K562 (cell line): Measurements from ENCODE around the gene EIF4G1. TPM values are rescaled to one million over a fixed set of nuclear protein-coding genes. Genes with fewer than 3 reads are reported as not detected.

Experiments used
- ATAC-seq: fragments of 200-7000 bp; cut with Tn5 transposase; 3 replicates; pipeline ENCODE4 v1.9.1; 2020; ENCODE audit warnings: moderate library complexity
- BruUV-seq: library from RNA; stranded (reverse); fragments of 400-500 nt; replicated peaks from 2 replicates; lab custom pipeline; 2021; lab: Mats Ljungman, UMichigan
- CTCF ChIA-PET: fragments of 300-600 bp; formaldehyde crosslinking; extraction: SDS; loops from one replicate; lab custom pipeline; 2021; ENCODE audit warnings: low intra/inter-chr PET ratio; lab: Yijun Ruan, JAX
- POLR2A ChIA-PET: fragments of 300-600, 350-650 bp; sonication (Branson Sonifier 250); formaldehyde crosslinking; extraction: SDS; loops from one replicate; lab custom pipeline; 2021; ENCODE audit warnings: antibody characterized with exemption, inconsistent platforms; lab: Yijun Ruan, JAX
- DNase-seq, 4 experiments: peaks; one replicate each; pipeline versions ENCODE4 v3.0.0 to v3.0.0-alpha.2; 2011 to 2018; ENCODE audit warnings: low spot score in 3 of 4, mixed read lengths in 3 of 4; ENCODE audit errors: extremely low read depth in 1 of 4
- FAIRE-seq: peaks from 2 replicates; lab custom pipeline; 2011; peaks lifted over from hg19 to GRCh38; lab: Jason Lieb, UNC
- H2AFZ ChIP-seq: 2 replicates; pipeline ENCODE4 v1.6.0; 2011; ENCODE audit warnings: low read depth, low read length, control low read depth, inconsistent platforms
- H3K27ac ChIP-seq: fragments of 200-600 bp; 3 replicates; pipeline ENCODE4 v1.8.0; 2011; ENCODE audit warnings: low read depth, mild to moderate bottlenecking, control low read depth, inconsistent platforms, low read length, moderate library complexity, mixed read lengths; ENCODE audit errors: extremely low read depth
- H3K27me3 ChIP-seq, 2 experiments: fragments of 300-600 bp in 1 of 2; 2 replicates in 1 of 2; 3 replicates in 1 of 2; pipeline versions ENCODE4 v1.6.0 to v1.8.0; 2011; ENCODE audit warnings: inconsistent platforms in 2 of 2, low read length in 2 of 2, mild to moderate bottlenecking in 1 of 2, mixed read lengths in 1 of 2, moderate library complexity in 1 of 2; ENCODE audit not compliant: control insufficient read depth in 2 of 2, insufficient read depth in 2 of 2
- H3K36me3 ChIP-seq: fragments of 300-600 bp; 3 replicates; pipeline ENCODE4 v1.8.0; 2011; ENCODE audit warnings: mild to moderate bottlenecking, low read length, inconsistent platforms; ENCODE audit not compliant: control insufficient read depth, insufficient read depth
- H3K4me1 ChIP-seq, 2 experiments: fragments of 200-600 bp in 1 of 2; replicated peaks in 1 of 2; 2 replicates in 1 of 2; 3 replicates in 1 of 2; pipeline versions ENCODE4 v1.5.1 to v1.8.0; 2011; ENCODE audit warnings: inconsistent platforms in 2 of 2, low read length in 2 of 2, mild to moderate bottlenecking in 1 of 2, mixed read lengths in 1 of 2, moderate library complexity in 1 of 2; ENCODE audit not compliant: control insufficient read depth in 2 of 2, insufficient read depth in 2 of 2
- H3K4me2 ChIP-seq: 2 replicates; pipeline ENCODE4 v1.6.1; 2011; ENCODE audit warnings: low read length, control low read depth, inconsistent platforms, mixed read lengths; ENCODE audit not compliant: insufficient read depth
- H3K4me3 ChIP-seq: fragments of 200-600 bp; sonication (generic), shearing (Covaris generic); 2 replicates; pipeline ENCODE4 v1.5.1; 2016; ENCODE audit warnings: control low read depth, inconsistent platforms
- H3K79me2 ChIP-seq: fragments of 200-600 bp; 3 replicates; pipeline ENCODE4 v1.8.0; 2011; ENCODE audit warnings: low read length, inconsistent platforms; ENCODE audit not compliant: control insufficient read depth, insufficient read depth
- H3K9ac ChIP-seq, 2 experiments: 2 replicates each; pipeline versions ENCODE4 v1.6.0 to v1.6.1; 2011; ENCODE audit warnings: low read depth in 2 of 2, low read length in 2 of 2, control low read depth in 1 of 2, inconsistent platforms in 1 of 2, mild to moderate bottlenecking in 1 of 2, mixed read lengths in 1 of 2; ENCODE audit not compliant: insufficient read depth in 1 of 2
- H3K9me1 ChIP-seq: one replicate; pipeline ENCODE4 v1.6.0; 2011; ENCODE audit warnings: inconsistent platforms, mild to moderate bottlenecking, low read length, moderate library complexity; ENCODE audit not compliant: control insufficient read depth, insufficient read depth
- H3K9me3 ChIP-seq: replicated peaks from 2 replicates; pipeline ENCODE4 v1.5.1; 2011; ENCODE audit warnings: low read depth, low read length, inconsistent platforms; ENCODE audit not compliant: control insufficient read depth, insufficient read depth
- H4K20me1 ChIP-seq: replicated peaks from 2 replicates; pipeline ENCODE4 v1.6.1; 2011; ENCODE audit warnings: low read length, inconsistent platforms, mixed read lengths; ENCODE audit not compliant: control insufficient read depth, insufficient read depth
- ELF1 ChIP-seq: fragments of 200-800 bp; sonication (Bioruptor generic); IDR thresholded peaks from 2 replicates; pipeline ENCODE4 v1.6.1; 2016; ENCODE audit warnings: missing genetic modification characterization, missing compliant biosample characterization
- HDAC8 ChIP-seq: fragments of 450-650 bp; IDR thresholded peaks from 2 replicates; pipeline ENCODE4 v1.6.1; 2016; ENCODE audit warnings: mild to moderate bottlenecking, missing genetic modification characterization, moderate library complexity, missing compliant biosample characterization
- ILF3 ChIP-seq: fragments of 450-650 bp; IDR thresholded peaks from 2 replicates; pipeline ENCODE4 v1.6.1; 2018; ENCODE audit warnings: antibody characterized with exemption, mild to moderate bottlenecking, moderate library complexity, borderline replicate concordance
- OTX1 ChIP-seq: fragments of 450-650 bp; formaldehyde crosslinking; IDR thresholded peaks from 2 replicates; pipeline ENCODE4 v1.4.0; 2022; ENCODE audit warnings: mild to moderate bottlenecking
- RBM14 ChIP-seq: fragments of 200-400 bp; formaldehyde crosslinking; IDR thresholded peaks from 2 replicates; pipeline ENCODE4 v1.6.1; 2018; ENCODE audit warnings: low read depth, mild to moderate bottlenecking, low read length, moderate library complexity, borderline replicate concordance; ENCODE audit not compliant: insufficient read depth
- ZFP36 ChIP-seq: fragments of 150-350 bp; IDR thresholded peaks from 2 replicates; pipeline ENCODE4 v1.6.1; 2018; ENCODE audit warnings: low read length, low read depth; ENCODE audit not compliant: partially characterized antibody
- ZNF143 ChIP-seq: sonication (generic); formaldehyde crosslinking; IDR thresholded peaks from 2 replicates; pipeline ENCODE4 v1.9.0; 2022; ENCODE audit warnings: mild to moderate bottlenecking, missing genetic modification reagents
- ZNF263 ChIP-seq: sonication (generic); formaldehyde crosslinking; IDR thresholded peaks from 2 replicates; pipeline ENCODE4 v1.8.0; 2022; ENCODE audit warnings: mild to moderate bottlenecking, missing genetic modification reagents, borderline replicate concordance
- WGBS: fragments of 100-300 bp; shearing (Covaris generic); methylation state at CpG from one replicate; pipeline ENCODE4 v1.1.6; 2016; ENCODE audit warnings: low coverage, mixed read lengths; ENCODE audit not compliant: insufficient coverage; ENCODE audit errors: missing lambda C conversion rate; 5-methylcytosine and 5-hydroxymethylcytosine counted together
- in situ Hi-C: fragments of 300-500 bp; cut with MboI; formaldehyde crosslinking; loops from 4 replicates; pipeline ENCODE4 v1.15.0; 2018; ENCODE audit warnings: inconsistent platforms, mixed read lengths
- intact Hi-C: fragments of 100-400 bp; cut with micrococcal nuclease; formaldehyde crosslinking; loops from 2 replicates; pipeline ENCODE4 v1.14.2; 2022
- polyA plus RNA-seq, 8 experiments: library from polyadenylated mRNA; depleted of rRNA in 4 of 8; stranded (reverse) in 5 of 8; unstranded in 3 of 8; fragments of >200 nt; fragmentation: Nextera tagmentation in 2 of 8; fragmentation: Illumina TruSeq in 1 of 8; extraction: Ambion mirVana in 2 of 8; extraction: Trizol in 1 of 8; gene quantifications; 2 replicates each; pipeline versions ENCODE4 v1.2.1 to v1.2.3, GENCODE V29; 2011 to 2014; ENCODE audit warnings: inconsistent platforms in 1 of 8, missing spikeins in 1 of 8
- total RNA-seq, 7 experiments: library from RNA; depleted of rRNA in 6 of 7; stranded (reverse); fragments of >200 nt in 6 of 7; fragmentation: Illumina TruSeq in 2 of 7; extraction: Trizol in 2 of 7; gene quantifications; 2 replicates each; pipeline versions ENCODE4 v1.2.1 to v1.2.3, GENCODE V29; 2011 to 2021; ENCODE audit warnings: low replicate concordance in 1 of 7
- TF ChIP-seq, protein P1 (sequence below): fragments of 250-450 bp; sonication (Bioruptor Pico); IDR thresholded peaks from 2 replicates; pipeline ENCODE4 v1.4.0; 2020; ENCODE audit warnings: borderline replicate concordance
- TF ChIP-seq, protein P2 (sequence below), 2 experiments: fragments of 450-650 bp; IDR thresholded peaks; 2 replicates each; pipeline ENCODE4 v1.6.1; 2018; ENCODE audit warnings: mild to moderate bottlenecking in 2 of 2, low read depth in 1 of 2; ENCODE audit not compliant: partially characterized antibody in 2 of 2
- TF ChIP-seq, protein P3 (sequence below): IDR thresholded peaks from 2 replicates; pipeline ENCODE4 v1.6.1; 2011; ENCODE audit not compliant: insufficient read length; ENCODE audit errors: extremely low read depth
- TF ChIP-seq, protein P4 (sequence below): fragments of 450-650 bp; IDR thresholded peaks from 2 replicates; pipeline ENCODE4 v1.6.1; 2017; ENCODE audit warnings: antibody characterized with exemption

EIF4G1 gene
- total and polyA plus RNA-seq, 9 of the 15 experiments (the other 6 are each of a cell fraction or from before 2014, with no cell fraction given) = 4.6 to 505 (median 155) TPM

DNA sequence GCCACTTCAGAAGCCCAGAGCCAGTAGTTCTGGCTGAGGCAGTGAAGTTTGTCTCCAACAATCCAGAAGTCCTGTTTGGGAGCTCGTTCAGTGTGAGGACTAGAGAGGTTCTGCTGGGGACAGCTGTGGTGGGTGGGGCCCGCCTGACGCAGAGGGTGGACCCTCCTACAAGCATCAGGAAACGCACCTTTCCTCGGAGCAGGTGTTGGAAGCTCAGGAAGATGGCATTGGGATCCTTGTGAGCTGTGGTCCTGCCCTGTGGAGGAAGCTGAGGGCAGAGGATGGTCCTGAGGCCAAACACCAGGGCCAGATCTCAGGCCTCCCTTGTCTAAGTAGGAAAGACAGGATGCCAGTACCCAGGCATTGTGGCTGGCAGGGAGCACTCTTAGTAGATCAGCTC, 58.5 kb downstream of the EIF4G1 start:
- no TSS peak for BruUV-seq
- no peak overlapping the region for H3K27ac ChIP-seq
- CTCF ChIA-PET = no interaction called here
- POLR2A ChIA-PET = interaction anchor here (1.2 to 4.1 kb wide), 4 partner anchors 10 to 141 kb away, joined by 4 to 35 read pairs (median 5); no protein-coding TSS in a partner anchor
- intact Hi-C loops (loop anchor here (10.0 kb wide), 1 partner anchor 402 kb away; no protein-coding TSS in a partner anchor), in situ Hi-C loops (loop anchor here (5.0 kb wide), 2 partner anchors 44 to 94 kb away; no protein-coding TSS in a partner anchor)
- H3K27me3 ChIP-seq = peaks cover 2 to 4% of the 10 kb centered on the region in 2 experiments; a peak in 3 of 5 replicates
- TF ChIP-seq ZNF143 (no peak), ILF3 (no peak), HDAC8 (tag) (no peak), OTX1 (no peak), ZNF263 (CRISPR knock-in tag) (no peak), ELF1 (tag) (no peak), RBM14 (no peak), ZFP36 (no peak)
- TF ChIP-seq, protein P1, sequence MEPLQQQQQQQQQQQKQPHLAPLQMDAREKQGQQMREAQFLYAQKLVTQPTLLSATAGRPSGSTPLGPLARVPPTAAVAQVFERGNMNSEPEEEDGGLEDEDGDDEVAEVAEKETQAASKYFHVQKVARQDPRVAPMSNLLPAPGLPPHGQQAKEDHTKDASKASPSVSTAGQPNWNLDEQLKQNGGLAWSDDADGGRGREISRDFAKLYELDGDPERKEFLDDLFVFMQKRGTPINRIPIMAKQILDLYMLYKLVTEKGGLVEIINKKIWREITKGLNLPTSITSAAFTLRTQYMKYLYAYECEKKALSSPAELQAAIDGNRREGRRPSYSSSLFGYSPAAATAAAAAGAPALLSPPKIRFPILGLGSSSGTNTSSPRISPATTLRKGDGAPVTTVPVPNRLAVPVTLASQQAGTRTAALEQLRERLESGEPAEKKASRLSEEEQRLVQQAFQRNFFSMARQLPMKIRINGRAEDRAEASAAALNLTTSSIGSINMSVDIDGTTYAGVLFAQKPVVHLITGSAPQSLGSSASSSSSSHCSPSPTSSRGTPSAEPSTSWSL (CRISPR knock-in tag) = no peak
- TF ChIP-seq, protein P2, sequence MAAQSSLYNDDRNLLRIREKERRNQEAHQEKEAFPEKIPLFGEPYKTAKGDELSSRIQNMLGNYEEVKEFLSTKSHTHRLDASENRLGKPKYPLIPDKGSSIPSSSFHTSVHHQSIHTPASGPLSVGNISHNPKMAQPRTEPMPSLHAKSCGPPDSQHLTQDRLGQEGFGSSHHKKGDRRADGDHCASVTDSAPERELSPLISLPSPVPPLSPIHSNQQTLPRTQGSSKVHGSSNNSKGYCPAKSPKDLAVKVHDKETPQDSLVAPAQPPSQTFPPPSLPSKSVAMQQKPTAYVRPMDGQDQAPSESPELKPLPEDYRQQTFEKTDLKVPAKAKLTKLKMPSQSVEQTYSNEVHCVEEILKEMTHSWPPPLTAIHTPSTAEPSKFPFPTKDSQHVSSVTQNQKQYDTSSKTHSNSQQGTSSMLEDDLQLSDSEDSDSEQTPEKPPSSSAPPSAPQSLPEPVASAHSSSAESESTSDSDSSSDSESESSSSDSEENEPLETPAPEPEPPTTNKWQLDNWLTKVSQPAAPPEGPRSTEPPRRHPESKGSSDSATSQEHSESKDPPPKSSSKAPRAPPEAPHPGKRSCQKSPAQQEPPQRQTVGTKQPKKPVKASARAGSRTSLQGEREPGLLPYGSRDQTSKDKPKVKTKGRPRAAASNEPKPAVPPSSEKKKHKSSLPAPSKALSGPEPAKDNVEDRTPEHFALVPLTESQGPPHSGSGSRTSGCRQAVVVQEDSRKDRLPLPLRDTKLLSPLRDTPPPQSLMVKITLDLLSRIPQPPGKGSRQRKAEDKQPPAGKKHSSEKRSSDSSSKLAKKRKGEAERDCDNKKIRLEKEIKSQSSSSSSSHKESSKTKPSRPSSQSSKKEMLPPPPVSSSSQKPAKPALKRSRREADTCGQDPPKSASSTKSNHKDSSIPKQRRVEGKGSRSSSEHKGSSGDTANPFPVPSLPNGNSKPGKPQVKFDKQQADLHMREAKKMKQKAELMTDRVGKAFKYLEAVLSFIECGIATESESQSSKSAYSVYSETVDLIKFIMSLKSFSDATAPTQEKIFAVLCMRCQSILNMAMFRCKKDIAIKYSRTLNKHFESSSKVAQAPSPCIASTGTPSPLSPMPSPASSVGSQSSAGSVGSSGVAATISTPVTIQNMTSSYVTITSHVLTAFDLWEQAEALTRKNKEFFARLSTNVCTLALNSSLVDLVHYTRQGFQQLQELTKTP (IDR thresholded peaks at IDR 0.05; ENCODE audit: low read depth in 1 of 2, partially characterized antibody in 2 of 2) = no peak
- TF ChIP-seq, protein P3, sequence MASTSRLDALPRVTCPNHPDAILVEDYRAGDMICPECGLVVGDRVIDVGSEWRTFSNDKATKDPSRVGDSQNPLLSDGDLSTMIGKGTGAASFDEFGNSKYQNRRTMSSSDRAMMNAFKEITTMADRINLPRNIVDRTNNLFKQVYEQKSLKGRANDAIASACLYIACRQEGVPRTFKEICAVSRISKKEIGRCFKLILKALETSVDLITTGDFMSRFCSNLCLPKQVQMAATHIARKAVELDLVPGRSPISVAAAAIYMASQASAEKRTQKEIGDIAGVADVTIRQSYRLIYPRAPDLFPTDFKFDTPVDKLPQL = no peak
- TF ChIP-seq, protein P4, sequence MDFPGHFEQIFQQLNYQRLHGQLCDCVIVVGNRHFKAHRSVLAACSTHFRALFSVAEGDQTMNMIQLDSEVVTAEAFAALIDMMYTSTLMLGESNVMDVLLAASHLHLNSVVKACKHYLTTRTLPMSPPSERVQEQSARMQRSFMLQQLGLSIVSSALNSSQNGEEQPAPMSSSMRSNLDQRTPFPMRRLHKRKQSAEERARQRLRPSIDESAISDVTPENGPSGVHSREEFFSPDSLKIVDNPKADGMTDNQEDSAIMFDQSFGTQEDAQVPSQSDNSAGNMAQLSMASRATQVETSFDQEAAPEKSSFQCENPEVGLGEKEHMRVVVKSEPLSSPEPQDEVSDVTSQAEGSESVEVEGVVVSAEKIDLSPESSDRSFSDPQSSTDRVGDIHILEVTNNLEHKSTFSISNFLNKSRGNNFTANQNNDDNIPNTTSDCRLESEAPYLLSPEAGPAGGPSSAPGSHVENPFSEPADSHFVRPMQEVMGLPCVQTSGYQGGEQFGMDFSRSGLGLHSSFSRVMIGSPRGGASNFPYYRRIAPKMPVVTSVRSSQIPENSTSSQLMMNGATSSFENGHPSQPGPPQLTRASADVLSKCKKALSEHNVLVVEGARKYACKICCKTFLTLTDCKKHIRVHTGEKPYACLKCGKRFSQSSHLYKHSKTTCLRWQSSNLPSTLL = no peak
- H3K9ac ChIP-seq = no peak overlapping the region
- FAIRE-seq = no peak
- no peak for ATAC-seq
- H3K9me3 ChIP-seq = no peaks in the 10 kb centered on the region
- no peaks in the 10 kb centered on the region for H3K9me1 ChIP-seq
- H3K36me3 ChIP-seq = peaks cover 22% of the 10 kb centered on the region
- H2AFZ ChIP-seq = no peak overlapping the region
- WGBS = 15% methylated on average over 5 of the region's 5 CpGs
- H3K4me3 ChIP-seq = no peak overlapping the region
- DNase-seq = no peak
- no peak overlapping the region for H3K4me2 ChIP-seq
- no peaks in the 10 kb centered on the region for H3K79me2 ChIP-seq
- 0 out of 2 replicates have a peak, but pooled peaks cover 7% of the 10 kb centered on the region for H4K20me1 ChIP-seq
- H3K4me1 ChIP-seq = peaks cover 2% of the 10 kb centered on the region in 2 experiments; a peak in 4 of 5 replicates
